Fibroblast of villous mesenchyme (primary cell): Measurements from ENCODE around the gene KIF5A. TPM values are rescaled to one million over a fixed set of nuclear protein-coding genes. Genes with fewer than 3 reads are reported as not detected.
A peak's percentile ranks its signal among the peaks of the same experiment; 100 is the strongest.
"Not testable (repeated sequence)": the region's sequence is repeated elsewhere in the genome, so short reads cannot be mapped to it uniquely, and the experiment has no call there.

Experiments used
- DNase-seq: peaks from one replicate; pipeline ENCODE4 v3.0.0-alpha.2; 2010; ENCODE audit warnings: low read depth
- H3K4me3 ChIP-seq: 2 replicates; pipeline ENCODE4 v1.5.1; 2011; ENCODE audit warnings: low read depth, mild to moderate bottlenecking, low read length
- total RNA-seq: library from RNA; depleted of rRNA; stranded (reverse); fragments of >200 nt; gene quantifications from 2 replicates; pipeline ENCODE4 v1.2.3, GENCODE V29; 2012
- TF ChIP-seq, protein P1 (sequence below): IDR thresholded peaks from 2 replicates; pipeline ENCODE4 v1.5.1; 2012; ENCODE audit warnings: low read depth, mild to moderate bottlenecking, low read length; ENCODE audit not compliant: insufficient read depth

The KIF5A gene
- 0.86 and 1.3 TPM in 2 replicates for total RNA-seq

DNA sequence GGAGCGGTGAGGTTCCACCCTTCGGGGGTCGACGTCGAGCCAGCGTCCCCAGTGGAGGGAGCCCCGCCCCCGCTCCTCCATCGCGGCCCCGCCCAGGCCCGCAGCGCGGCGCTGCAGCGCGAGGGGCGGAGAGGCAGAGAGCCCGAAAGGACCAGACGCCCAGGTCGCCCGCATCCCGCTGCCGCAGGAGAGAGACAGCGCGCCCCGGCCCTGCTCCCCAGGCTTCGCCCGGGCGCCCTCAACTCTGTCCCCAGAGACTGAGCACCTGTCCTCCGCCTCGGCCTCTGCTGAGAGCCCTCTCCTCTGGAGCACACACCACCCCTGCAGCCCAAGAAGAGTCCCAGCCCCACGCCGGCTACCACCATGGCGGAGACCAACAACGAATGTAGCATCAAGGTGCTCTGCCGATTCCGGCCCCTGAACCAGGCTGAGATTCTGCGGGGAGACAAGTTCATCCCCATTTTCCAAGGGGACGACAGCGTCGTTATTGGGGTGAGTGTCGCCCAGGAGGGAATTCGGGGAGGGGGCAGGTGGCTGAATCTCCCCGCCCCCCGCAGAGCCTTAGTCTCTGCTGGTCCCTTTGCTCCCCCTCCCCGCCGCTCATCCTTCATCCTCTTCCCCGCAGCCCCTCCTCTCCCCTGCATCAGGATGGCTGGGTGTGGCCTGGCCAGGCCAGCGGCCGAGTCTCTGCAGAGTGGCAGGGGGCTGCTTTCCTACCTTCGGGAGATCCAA is at the start of gene KIF5A:
TSS of gene KIF5A (plus strand) at position 136 of the 732 bp plus-strand sequence. CDS start at position 364, 228 bp downstream.
- no peak for DNase-seq

DNA sequence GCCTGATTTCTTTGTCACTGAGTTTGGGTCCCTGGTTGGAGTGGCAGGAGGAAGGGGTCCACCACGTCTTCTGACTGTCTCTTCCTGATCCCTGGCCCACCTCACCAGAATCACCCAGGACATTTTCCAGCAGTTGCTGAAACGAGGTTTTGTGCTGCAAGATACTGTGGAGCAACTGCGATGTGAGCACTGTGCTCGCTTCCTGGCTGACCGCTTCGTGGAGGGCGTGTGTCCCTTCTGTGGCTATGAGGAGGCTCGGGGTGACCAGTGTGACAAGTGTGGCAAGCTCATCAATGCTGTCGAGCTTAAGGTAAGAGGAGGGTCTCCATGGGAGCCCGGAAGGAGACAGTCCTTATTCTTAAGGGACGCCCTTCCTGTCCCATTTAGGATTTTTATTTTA is 49.6 kb upstream of the KIF5A start:
- H3K4me3 ChIP-seq, result no peak overlapping the region
- no peak for DNase-seq
- TF ChIP-seq, protein P1, sequence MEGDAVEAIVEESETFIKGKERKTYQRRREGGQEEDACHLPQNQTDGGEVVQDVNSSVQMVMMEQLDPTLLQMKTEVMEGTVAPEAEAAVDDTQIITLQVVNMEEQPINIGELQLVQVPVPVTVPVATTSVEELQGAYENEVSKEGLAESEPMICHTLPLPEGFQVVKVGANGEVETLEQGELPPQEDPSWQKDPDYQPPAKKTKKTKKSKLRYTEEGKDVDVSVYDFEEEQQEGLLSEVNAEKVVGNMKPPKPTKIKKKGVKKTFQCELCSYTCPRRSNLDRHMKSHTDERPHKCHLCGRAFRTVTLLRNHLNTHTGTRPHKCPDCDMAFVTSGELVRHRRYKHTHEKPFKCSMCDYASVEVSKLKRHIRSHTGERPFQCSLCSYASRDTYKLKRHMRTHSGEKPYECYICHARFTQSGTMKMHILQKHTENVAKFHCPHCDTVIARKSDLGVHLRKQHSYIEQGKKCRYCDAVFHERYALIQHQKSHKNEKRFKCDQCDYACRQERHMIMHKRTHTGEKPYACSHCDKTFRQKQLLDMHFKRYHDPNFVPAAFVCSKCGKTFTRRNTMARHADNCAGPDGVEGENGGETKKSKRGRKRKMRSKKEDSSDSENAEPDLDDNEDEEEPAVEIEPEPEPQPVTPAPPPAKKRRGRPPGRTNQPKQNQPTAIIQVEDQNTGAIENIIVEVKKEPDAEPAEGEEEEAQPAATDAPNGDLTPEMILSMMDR, result no peak

More for the DNA sequence above, at the start of gene KIF5A:
- TF ChIP-seq, protein P1, result no peak
- peak within 1 kb of the TSS; percentile 54 for H3K4me3 ChIP-seq

DNA sequence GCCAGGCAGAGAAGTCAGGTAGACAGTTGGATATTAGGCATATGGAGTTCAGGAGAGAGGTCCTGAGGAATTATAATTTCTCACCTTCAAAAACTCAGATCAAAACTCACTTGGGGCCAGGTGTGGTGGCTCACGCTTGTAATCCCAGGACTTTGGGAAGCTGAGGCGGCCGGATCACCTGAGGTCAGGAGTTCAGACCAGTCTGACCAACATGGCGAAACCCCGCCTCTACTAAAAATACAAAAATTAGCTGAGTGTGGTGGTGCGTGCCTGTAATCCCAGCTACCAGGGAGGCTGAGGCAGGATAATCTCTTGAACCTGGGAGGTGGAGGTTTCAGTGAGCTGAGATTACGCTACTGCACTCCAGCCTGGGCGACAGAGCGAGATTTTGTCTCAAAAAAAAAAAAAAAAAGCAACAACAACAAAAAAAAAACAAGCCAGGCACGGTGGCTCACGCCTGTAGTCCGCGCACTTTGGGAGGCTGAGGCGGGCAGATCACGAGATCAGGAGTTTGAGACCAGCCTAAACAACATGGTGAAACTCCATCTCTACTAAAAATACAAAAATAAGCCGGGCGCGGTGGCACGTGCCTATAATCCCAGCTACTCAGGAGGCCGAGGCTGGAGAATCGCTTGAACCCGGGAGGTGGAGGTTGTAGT is 47.4 kb upstream of the KIF5A start:
- not testable (repeated sequence) for H3K4me3 ChIP-seq, DNase-seq

DNA sequence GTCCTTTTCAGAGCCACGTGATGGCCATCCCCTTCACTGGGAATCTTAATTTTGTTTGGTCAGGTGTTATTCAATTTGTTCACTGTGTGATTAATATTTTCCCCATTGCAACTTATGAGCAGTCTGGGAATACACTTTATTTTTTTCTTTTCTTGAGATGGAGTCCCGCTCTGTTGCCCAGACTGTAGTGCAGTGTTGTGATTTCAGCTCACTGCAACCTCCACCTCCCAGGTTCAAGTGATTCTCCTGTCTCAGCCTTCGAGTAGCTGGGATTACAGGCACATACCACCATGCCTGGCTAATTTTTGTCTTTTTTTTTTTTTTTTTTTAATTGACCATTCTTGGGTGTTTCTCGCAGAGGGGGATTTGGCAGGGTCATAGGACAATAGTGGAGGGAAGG is 43.3 kb upstream of the KIF5A start:
- not testable (repeated sequence) for DNase-seq, H3K4me3 ChIP-seq

DNA sequence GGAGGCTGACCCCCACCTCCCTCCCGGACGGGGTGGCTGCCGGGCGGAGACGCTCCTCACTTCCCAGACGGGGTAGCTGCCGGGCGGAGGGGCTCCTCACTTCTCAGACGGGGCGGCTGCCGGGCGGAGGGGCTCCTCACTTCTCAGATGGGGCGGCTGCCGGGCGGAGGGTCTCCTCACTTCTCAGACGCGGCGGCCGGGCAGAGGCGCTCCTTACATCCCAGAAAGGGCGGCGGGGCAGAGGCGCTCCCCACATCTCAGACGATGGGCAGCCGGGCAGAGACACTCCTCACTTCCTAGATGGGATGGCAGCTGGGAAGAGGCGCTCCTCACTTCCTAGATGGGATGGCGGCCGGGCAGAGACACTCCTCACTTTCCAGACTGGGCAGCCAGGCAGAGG is 42.0 kb upstream of the KIF5A start:
- not testable (repeated sequence) for DNase-seq, H3K4me3 ChIP-seq

DNA sequence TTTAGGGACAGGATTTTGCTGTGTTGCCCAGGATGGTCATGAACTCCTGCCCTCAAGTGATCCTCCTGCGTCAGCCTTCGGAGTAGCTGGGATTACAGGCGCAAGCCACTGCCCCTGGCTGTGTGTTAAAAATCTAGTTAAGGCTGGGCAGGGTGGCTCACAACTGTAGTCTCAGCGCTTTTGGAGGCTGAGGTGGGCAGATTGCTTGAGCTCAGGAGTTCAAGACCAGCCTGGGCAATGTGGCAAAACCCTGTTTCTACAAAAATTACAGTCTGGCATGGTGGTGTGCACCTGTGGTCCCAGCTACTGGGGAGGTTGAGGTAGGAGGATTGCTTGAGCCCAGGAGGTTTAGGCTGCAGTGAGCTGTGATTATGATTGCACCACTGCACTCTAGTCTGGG is 38.7 kb upstream of the KIF5A start:
- no peak overlapping the region for H3K4me3 ChIP-seq
- TF ChIP-seq, protein P1, result no peak
- DNase-seq, result no peak

DNA sequence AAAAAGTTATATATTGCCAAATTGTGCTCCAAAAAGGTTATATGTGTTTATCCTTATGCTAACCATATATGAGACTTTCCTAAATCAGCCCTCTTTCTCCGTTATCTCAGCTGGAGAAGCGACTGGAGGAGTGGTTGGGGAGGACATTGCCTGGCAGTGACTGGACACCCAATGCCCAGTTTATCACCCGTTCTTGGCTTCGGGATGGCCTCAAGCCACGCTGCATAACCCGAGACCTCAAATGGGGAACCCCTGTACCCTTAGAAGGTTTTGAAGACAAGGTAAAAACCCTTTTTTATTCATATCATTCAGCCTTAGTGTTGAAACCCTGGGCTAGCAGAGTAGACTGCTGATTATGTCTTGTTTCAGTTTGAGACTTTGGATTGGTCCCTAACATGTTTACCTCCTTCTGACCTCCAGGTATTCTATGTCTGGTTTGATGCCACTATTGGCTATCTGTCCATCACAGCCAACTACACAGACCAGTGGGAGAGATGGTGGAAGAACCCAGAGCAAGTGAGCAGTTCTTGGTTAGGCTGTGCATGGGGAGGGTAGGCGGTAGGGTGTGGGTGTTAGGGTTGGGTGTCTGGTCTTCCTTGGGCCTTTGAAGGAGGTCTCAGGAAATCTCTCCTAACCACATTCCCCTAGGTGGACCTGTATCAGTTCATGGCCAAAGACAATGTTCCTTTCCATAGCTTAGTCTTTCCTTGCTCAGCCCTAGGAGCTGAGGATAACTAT is 38.1 kb upstream of the KIF5A start:
- TF ChIP-seq, protein P1, result no peak

DNA sequence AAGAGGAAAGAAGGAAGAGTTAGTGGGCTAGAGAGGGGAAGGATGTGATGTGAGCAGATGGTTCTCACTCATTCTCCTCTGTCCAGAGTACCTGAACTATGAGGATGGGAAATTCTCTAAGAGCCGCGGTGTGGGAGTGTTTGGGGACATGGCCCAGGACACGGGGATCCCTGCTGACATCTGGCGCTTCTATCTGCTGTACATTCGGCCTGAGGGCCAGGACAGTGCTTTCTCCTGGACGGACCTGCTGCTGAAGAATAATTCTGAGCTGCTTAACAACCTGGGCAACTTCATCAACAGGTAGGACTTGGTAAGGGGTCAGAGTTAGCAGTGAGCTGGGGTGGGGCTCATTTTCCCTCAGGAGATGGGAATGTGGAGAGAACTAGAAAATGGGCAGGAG is 37.2 kb upstream of the KIF5A start:
- TF ChIP-seq, protein P1, result no peak
- DNase-seq, result no peak
- no peak overlapping the region for H3K4me3 ChIP-seq

More for the DNA sequence above, 38.1 kb upstream of the KIF5A start:
- no peak overlapping the region for H3K4me3 ChIP-seq
- DNase-seq, result no peak
